ENCODE measurements around the gene RESP18.

RESP18 gene

GRCh38 chr2:219332542-219332941 is at the start of gene RESP18:
TSS of gene RESP18 (minus strand) at chr2:219332744.
- DNase-seq (ENCODE audit: low spot score), result no peak

GRCh38 chr2:219381448-219381847 is 48.9 kb upstream of the RESP18 start:
- no peak for DNase-seq (ENCODE audit: low spot score)

DNA sequence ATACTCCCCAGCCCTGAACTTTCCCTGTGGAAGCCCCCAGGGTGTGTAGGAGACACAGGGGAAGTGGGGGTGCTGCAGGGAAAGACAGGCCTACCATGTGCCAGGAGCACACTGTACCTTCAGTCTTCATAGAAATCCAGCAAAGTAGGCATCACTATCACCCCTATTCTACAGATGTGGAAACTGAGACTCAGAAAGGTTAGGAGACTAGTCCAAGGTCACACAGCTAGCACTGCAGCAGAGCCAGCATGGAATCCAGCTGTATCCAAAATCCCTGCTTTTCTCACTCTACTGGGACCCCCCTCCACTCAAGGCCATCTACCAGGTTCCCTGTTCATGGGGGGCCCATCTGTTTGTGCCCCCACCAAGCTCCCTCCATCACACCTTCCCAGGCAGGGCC is 48.4 kb upstream of the RESP18 start:
- no peak for DNase-seq (ENCODE audit: low spot score)

DNA sequence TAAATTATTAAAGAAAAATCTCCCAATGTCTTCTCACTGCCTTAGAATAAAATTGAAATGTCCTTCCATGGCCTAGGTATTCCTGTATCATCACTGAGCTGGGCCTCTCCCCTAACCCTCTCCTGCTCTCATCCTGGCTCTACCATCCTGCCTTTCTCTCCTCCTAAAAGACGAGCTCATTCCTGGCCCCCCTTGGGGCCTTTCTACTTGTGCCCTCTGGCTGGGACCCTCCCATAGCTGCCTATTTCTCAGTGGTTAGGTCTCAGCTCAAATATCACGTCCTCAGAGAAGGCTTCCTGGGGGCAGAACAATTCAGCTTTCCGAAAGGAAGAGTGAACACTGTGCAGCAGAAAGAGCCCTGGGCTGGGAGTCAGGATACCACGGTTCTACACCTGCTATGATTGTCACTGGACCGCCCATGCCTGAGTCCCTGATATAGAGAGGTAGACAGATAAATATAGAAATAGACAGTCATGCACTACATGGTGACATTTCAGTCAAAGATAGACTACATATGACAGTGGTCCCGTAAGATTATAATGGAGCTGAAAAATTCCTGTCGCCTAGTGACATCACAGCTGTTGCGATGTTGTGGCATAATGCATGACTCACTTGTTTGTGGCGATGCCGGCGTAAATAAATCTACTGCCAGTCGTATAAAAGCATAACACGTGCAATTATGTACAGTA is 45.8 kb upstream of the RESP18 start:
- no peak for DNase-seq (ENCODE audit: low spot score)

DNA sequence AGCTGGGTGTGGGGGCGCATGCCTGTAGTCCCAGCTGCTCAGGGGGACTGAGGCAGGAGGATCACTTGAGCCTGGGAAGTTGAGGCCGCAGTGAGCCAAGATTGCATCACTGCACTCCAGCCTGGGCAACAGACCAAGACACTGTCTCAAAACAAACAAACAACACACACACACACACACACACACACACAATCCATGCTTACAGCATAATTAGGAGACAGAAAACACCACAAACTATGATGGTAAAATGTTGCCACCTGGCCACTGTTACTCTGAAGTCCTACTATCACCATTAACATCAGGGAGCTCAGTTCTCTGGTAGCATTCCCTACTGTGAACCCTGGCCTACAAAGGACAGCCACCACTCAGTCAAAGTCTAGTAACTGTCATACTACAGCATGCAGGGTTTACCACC is 36.9 kb upstream of the RESP18 start:
- DNase-seq (ENCODE audit: low spot score), result no peak

- no peak for DNase-seq (ENCODE audit: low spot score)
Observed at GRCh38 chr2:219368690-219369191, 36.2 kb upstream of the RESP18 start.

GRCh38 chr2:219362524-219363164 is 30.1 kb upstream of the RESP18 start:
- no peak for DNase-seq (ENCODE audit: low spot score)

DNA sequence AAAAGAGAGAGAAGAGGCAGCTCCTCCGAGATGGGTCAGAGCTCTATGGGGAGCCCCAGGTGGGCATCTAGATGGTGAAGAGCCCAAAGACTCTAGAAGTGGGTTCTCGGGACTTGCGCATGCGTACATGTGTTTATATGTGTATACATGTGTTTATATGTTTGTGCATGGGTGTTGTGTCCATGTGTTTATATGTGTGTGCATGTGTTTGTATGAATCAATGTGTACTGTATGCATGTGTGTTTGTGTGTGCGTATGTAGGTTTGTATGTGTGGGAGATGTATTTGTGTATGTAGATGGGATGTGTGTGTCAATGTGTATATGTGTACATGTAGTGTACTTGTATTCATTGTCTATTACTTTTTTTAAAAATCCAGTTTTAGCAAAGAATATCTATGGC is 29.5 kb upstream of the RESP18 start:
- DNase-seq (ENCODE audit: low spot score), result no peak

DNA sequence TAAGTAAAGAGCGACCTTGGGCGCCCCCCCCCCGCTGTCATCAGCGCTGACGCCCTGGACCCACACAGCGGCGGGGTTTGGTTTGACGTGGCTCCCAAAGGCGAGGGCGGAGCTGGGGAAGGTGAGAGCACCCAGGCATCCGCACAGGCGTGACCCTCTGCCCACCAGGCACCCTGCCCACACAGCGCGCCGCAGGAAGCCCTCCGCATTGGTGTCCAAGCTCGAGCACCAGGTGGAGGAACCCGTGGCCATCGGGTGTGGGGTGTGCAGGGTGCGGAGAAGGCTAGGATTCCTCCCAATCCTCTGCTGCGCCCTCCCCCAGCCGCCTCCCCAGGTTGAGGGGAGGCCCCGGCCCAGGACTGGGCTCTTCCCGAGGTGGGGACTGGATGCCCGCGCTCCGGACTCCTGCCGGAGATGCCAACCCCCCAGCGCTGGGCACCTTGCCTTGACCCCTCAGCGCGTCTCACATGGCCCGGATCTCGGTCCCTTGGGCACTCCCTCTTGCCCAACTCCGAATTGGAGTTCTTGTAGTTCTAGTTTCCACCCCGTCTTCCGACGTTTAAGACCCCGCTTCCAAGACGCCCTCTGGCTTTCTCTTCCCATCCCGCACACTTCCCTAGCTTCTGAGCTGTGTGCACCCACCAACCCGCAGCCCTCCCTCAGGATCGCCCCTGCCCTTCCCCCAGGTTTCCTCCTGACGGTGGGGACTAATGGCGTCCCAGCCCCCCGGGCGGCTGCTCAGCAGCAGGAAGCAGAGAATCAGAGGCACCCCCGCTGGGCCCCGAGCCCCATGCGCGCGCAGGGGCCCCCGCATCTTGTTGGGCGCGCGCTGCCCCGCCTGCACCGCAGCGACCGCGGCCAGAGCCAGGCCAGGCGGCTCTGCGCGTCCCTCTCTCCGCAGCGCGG is 25.9 kb upstream of the RESP18 start:
- no peak for DNase-seq (ENCODE audit: low spot score)

GRCh38 chr2:219356834-219357233 is 24.3 kb upstream of the RESP18 start:
- DNase-seq (ENCODE audit: low spot score), result no peak

- DNase-seq (ENCODE audit: low spot score), result no peak
Observed at GRCh38 chr2:219354582-219354981, 22.0 kb upstream of the RESP18 start.

- no peak for DNase-seq (ENCODE audit: low spot score)
Observed at GRCh38 chr2:219353129-219353528, 20.6 kb upstream of the RESP18 start.

DNA sequence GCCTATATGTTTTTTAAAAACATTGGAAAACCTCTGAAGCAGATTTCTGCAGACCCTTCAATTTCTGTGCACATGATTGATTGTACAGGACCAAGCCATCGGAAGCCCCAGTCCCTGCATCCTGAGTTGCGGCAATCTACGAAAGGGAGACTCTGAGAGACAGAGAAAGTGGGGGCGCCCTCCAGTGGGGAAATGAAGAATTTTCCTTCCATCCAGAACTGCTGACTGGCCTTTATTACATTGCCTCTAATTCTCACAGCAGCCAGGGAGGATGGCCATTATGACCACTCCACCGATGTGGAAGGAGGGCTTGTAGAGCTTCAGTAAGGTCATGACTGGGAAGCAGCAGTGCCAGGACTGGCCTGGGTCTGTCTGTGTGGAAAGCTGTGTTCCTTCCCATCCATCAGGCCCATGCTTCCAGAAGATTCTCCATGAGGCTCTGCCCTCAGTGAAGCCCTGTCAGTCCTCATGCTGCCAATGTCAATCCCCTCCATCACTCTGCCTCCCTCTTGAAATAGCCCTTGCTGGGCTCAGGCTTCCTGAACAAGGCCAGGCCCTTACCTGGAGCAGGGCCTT is 20.0 kb upstream of the RESP18 start:
- DNase-seq (ENCODE audit: low spot score), result peak; percentile 55

DNA sequence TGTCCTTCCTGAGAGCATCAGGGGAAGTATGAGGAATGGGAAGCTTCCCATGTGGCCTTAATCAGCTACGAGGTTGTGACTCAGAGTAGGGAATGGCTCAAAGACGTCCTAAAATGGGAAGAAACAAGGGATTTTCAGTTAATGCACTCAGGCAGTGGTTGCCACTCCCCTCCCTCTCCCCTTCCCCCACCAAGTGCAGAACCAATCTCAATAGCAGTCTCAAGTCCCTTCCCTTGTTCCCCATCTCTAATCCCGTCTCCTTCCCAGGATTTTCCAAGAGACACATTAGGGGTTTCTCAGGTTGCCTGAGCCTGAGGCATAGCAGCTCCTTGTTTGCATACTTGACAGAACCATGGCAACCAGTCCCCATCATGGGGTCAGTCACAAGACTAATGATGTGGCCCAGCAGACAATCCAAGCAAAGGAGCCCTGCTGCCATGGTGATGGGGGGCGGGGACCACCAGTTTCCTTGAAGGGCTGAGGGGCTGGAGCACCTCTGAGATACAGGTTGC is 18.2 kb upstream of the RESP18 start:
- DNase-seq (ENCODE audit: low spot score), result no peak

- DNase-seq (ENCODE audit: low spot score), result no peak
Observed at GRCh38 chr2:219350215-219350614, 17.7 kb upstream of the RESP18 start.

- no peak for DNase-seq (ENCODE audit: low spot score)
Observed at GRCh38 chr2:219344751-219345430, 12.3 kb upstream of the RESP18 start.

DNA sequence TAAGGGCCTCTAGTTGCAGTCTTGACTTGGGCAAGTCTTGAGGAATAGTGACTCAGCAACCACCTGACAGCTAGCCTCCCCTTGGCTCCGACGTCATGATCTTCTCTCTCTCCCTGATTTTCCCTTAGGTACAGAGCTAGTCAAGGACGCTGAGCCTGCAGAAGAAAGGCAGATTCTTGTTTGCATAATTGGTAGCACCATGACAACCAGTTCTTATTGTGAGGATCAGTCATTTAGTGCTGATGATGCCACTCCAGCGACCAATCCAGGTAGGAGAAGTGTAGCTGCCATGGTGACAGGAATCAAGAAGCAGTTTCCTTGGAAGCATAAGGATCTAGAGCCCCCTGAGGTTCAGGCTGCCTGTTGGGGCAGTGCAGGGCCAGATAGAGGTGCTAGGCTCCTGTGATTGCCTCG is 2.8 kb upstream of the RESP18 start:
- DNase-seq (ENCODE audit: low spot score), result no peak

GRCh38 chr2:219334076-219334475 is 1.5 kb upstream of the RESP18 start:
- no peak for DNase-seq (ENCODE audit: low spot score)

- peak; percentile 16 for DNase-seq (ENCODE audit: low spot score)
Observed at GRCh38 chr2:219331560-219332213, 857 bp downstream of the RESP18 start.

DNA sequence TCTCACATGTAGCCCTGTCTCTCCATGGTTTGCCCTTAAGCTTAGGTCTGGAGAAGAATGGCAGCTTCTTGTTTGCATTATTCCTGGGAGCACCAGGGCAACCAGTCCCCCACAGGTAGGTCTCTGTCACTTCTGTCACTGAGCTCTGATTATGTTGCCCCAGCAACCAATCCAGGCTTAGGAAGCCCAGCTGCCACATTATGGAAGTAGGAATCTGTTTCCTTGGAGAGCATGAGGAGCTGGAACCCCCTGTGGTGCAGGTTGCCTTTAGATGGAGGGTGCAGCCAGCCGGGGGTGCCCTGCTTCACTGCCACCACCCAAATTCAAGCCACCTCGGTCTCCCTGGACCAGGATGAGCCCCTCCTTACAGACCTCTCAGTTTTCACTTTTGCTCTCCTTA is 4.8 kb downstream of the RESP18 start:
- DNase-seq (ENCODE audit: low spot score), result no peak
